B cell (primary cell): Measurements from ENCODE around the gene OR6A2. TPM values are rescaled to one million over a fixed set of nuclear protein-coding genes. Genes with fewer than 3 reads are reported as not detected.

Experiments
- ATAC-seq: fragments of 200-7000 bp; cut with Tn5 transposase; one replicate; pipeline ENCODE4 v1.10.0; 2021; ENCODE audit warnings: low read depth, mild to moderate bottlenecking, moderate number of reproducible peaks, moderate library complexity
- CTCF ChIA-PET: fragments of 350-600 bp; sonication (Branson Sonifier 250); formaldehyde crosslinking; loops from one replicate; lab custom pipeline; 2021; ENCODE audit warnings: antibody characterized with exemption, inconsistent platforms; lab: Charles Lee
- POLR2A ChIA-PET: fragments of 350-600 bp; sonication (Branson Sonifier 250); formaldehyde crosslinking; loops from one replicate; lab custom pipeline; 2021; ENCODE audit warnings: antibody characterized with exemption; lab: Charles Lee
- DNase-seq: peaks from one replicate; pipeline ENCODE4 v3.0.0; 2013
- H2AFZ ChIP-seq: 2 replicates; pipeline ENCODE4 v1.6.1; 2012; ENCODE audit warnings: mild to moderate bottlenecking, low read depth, low read length; ENCODE audit not compliant: insufficient read depth, poor library complexity, severe bottlenecking
- H3K27ac ChIP-seq, 2 donors: 1 replicate in 1 of 2; 2 replicates in 1 of 2; pipeline ENCODE4 v1.5.1; 2012 to 2013; ENCODE audit warnings: low read length in 2 of 2, mild to moderate bottlenecking in 2 of 2, moderate library complexity in 1 of 2
- H3K27me3 ChIP-seq, 4 experiments: fragments of 200-600 bp in 1 of 4; sonication (generic) in 1 of 4; replicated peaks in 1 of 4; 1 replicate in 2 of 4; 2 replicates in 2 of 4; pipeline versions ENCODE4 v1.6.1 to v1.7.0; 2013 to 2016; ENCODE audit warnings: low read length in 3 of 4, mild to moderate bottlenecking in 2 of 4, mixed read lengths in 1 of 4, moderate library complexity in 1 of 4; ENCODE audit not compliant: insufficient read depth in 4 of 4, control insufficient read depth in 3 of 4; ENCODE audit errors: control extremely low read depth in 1 of 4
- H3K36me3 ChIP-seq, 2 experiments: replicated peaks in 1 of 2; 1 replicate in 1 of 2; 2 replicates in 1 of 2; pipeline versions ENCODE4 v1.6.1 to v1.7.1; 2013; ENCODE audit warnings: low read length in 1 of 2; ENCODE audit not compliant: insufficient read depth in 2 of 2, control insufficient read depth in 1 of 2; ENCODE audit errors: control extremely low read depth in 1 of 2, extremely low read depth in 1 of 2
- H3K4me1 ChIP-seq, 2 donors: fragments of 200-600 bp in 1 of 2; sonication (generic) in 1 of 2; 1 replicate in 1 of 2; 2 replicates in 1 of 2; pipeline versions ENCODE4 v1.5.1 to v1.6.1; 2013 to 2017; ENCODE audit warnings: low read length in 2 of 2; ENCODE audit not compliant: control insufficient read depth in 2 of 2, insufficient read depth in 2 of 2
- H3K4me2 ChIP-seq: replicated peaks from 2 replicates; pipeline ENCODE3; 2012; ENCODE audit warnings: mild to moderate bottlenecking, low read depth, low read length; ENCODE audit not compliant: poor library complexity, severe bottlenecking
- H3K4me3 ChIP-seq, 5 experiments: fragments of 200-600 bp in 1 of 5; sonication (generic) in 1 of 5; 1 replicate in 3 of 5; 2 replicates in 2 of 5; pipeline versions ENCODE4 v1.5.1 to v1.7.0; 2011 to 2016; ENCODE audit warnings: low read length in 4 of 5, mild to moderate bottlenecking in 4 of 5, low read depth in 2 of 5, control low read depth in 1 of 5, moderate library complexity in 1 of 5; ENCODE audit not compliant: insufficient read depth in 1 of 5; ENCODE audit errors: control extremely low read depth in 1 of 5, extremely low read depth in 1 of 5
- H3K79me2 ChIP-seq: fragments of 200-600 bp; sonication (generic); one replicate; pipeline ENCODE4 v1.6.0; 2016; ENCODE audit warnings: low read length; ENCODE audit not compliant: control insufficient read depth, insufficient read depth
- H3K9ac ChIP-seq: fragments of 200-600 bp; sonication (generic); 2 replicates; pipeline ENCODE4 v1.6.1; 2017; ENCODE audit warnings: mild to moderate bottlenecking, low read length, moderate library complexity
- H3K9me3 ChIP-seq, 3 donors: one replicate each; pipeline versions ENCODE4 v1.6.1 to v1.7.1; 2013; ENCODE audit warnings: low read length in 2 of 3; ENCODE audit not compliant: control insufficient read depth in 2 of 3, insufficient read depth in 1 of 3; ENCODE audit errors: control extremely low read depth in 1 of 3
- H4K20me1 ChIP-seq: 2 replicates; pipeline ENCODE4 v1.6.0; 2012; ENCODE audit warnings: mild to moderate bottlenecking, low read length; ENCODE audit not compliant: insufficient read depth, control insufficient read depth, poor library complexity, severe bottlenecking
- H3K27ac Mint-ChIP-seq: one replicate; pipeline ENCODE4 v1.8.0; 2021; ENCODE audit warnings: mixed read lengths
- H3K27me3 Mint-ChIP-seq: one replicate; pipeline ENCODE4 v1.8.0; 2021; ENCODE audit warnings: mixed read lengths
- H3K4me1 Mint-ChIP-seq: one replicate; pipeline ENCODE4 v1.8.0; 2021; ENCODE audit warnings: mixed read lengths
- H3K4me3 Mint-ChIP-seq: one replicate; pipeline ENCODE4 v1.8.0; 2021; ENCODE audit warnings: mixed read lengths
- H3K9me3 Mint-ChIP-seq: one replicate; pipeline ENCODE4 v1.8.0; 2022; ENCODE audit warnings: mixed read lengths; ENCODE audit not compliant: insufficient read depth
- CTCF ChIP-seq: fragments of 200-600 bp; IDR thresholded peaks from one replicate; pipeline ENCODE4 v1.8.0; 2022; ENCODE audit warnings: antibody characterized with exemption, mild to moderate bottlenecking
- EZH2 ChIP-seq: IDR thresholded peaks from 2 replicates; pipeline ENCODE4 v1.6.1; 2012; ENCODE audit warnings: borderline replicate concordance, low read depth, mild to moderate bottlenecking, moderate library complexity, low read length; ENCODE audit not compliant: insufficient read depth, poor library complexity, severe bottlenecking
- WGBS: methylation state at CpG from one replicate; pipeline ENCODE4 v1.1.5; 2013; ENCODE audit warnings: missing lambda C conversion rate; ENCODE audit not compliant: insufficient coverage; 5-methylcytosine and 5-hydroxymethylcytosine counted together
- intact Hi-C: fragments of 100-400 bp; cut with micrococcal nuclease; formaldehyde crosslinking; loops from one replicate; pipeline ENCODE4 v1.10.0; 2022
- polyA plus RNA-seq: library from polyadenylated mRNA; depleted of rRNA; stranded (reverse); fragments of >200 nt; gene quantifications from 2 replicates; pipeline ENCODE4 v1.2.3, GENCODE V29; 2012
- total RNA-seq, 2 donors: library from RNA; stranded (reverse); fragments of 120-200 nt in 1 of 2; gene quantifications; 1 replicate in 1 of 2; 2 replicates in 1 of 2; pipeline versions ENCODE4 v1.2.3 to v1.2.4, GENCODE V29; 2013 to 2022

The OR6A2 gene
- total and polyA plus RNA-seq, 2 donors (not counting 1 experiment from before 2014, with no cell fraction given) = 0.12 TPM; not detected in 1

GRCh38 chr11:6841694-6842093 is 42.2 kb upstream of the OR6A2 start:
- Mint-ChIP-seq H3K27ac (no peak overlapping the region), H3K4me3 (no peak overlapping the region), H3K4me1 (no peaks in the 10 kb centered on the region), H3K27me3 (peaks cover 8% of the 10 kb centered on the region), H3K9me3 (no peaks in the 10 kb centered on the region)
- CTCF ChIA-PET = interaction anchor here (1.5 kb wide), 1 partner anchor 84 kb away, joined by 3 read pairs; no protein-coding TSS in a partner anchor
- no peak overlapping the region for H3K9ac ChIP-seq
- TF ChIP-seq EZH2 = no peak
- H3K9me3 ChIP-seq = no peaks in the 10 kb centered on the region
- no peak overlapping the region for H3K4me3 ChIP-seq
- no peaks in the 10 kb centered on the region for H3K36me3 ChIP-seq
- H3K27ac ChIP-seq = no peak overlapping the region
- intact Hi-C loops = no loop called here
- H4K20me1 ChIP-seq = no peaks in the 10 kb centered on the region
- ATAC-seq (no peak), DNase-seq (no peak)
- no peak overlapping the region for H3K4me2 ChIP-seq
- no peaks in the 10 kb centered on the region for H3K79me2 ChIP-seq
- H2AFZ ChIP-seq = no peak overlapping the region
- POLR2A ChIA-PET = interaction anchor here (0.7 kb wide), 1 partner anchor 79 kb away, joined by 3 read pairs; no protein-coding TSS in a partner anchor
- H3K4me1 ChIP-seq = no peaks in the 10 kb centered on the region
- peaks cover 0 to 3% (median 0%) of the 10 kb centered on the region in 4 experiments for H3K27me3 ChIP-seq

GRCh38 chr11:6834021-6834420 is 34.5 kb upstream of the OR6A2 start:
- Histone ChIP-seq H2AFZ (peak overlapping the region; percentile 12), H3K9me3 (no peaks in the 10 kb centered on the region), H3K4me1 (peaks cover 10 to 15% of the 10 kb centered on the region in 2 donors), H3K36me3 (no peaks in the 10 kb centered on the region), H4K20me1 (no peaks in the 10 kb centered on the region), H3K27me3 (no peaks in the 10 kb centered on the region), H3K9ac (no peak overlapping the region), H3K4me3 (no peak overlapping the region), H3K4me2 (no peak overlapping the region), H3K79me2 (no peaks in the 10 kb centered on the region), H3K27ac (no peak overlapping the region)
- no peak overlapping the region for H3K4me3 Mint-ChIP-seq
- TF ChIP-seq EZH2 (no peak), CTCF (no peak)
- no peaks in the 10 kb centered on the region for H3K9me3 Mint-ChIP-seq
- POLR2A ChIA-PET = no interaction called here
- no peaks in the 10 kb centered on the region for H3K27me3 Mint-ChIP-seq
- H3K4me1 Mint-ChIP-seq = peaks cover 21% of the 10 kb centered on the region
- no CpG with 5 or more reads among the region's 1 CpG for WGBS
- DNase-seq (no peak), ATAC-seq (no peak)
- CTCF ChIA-PET = no interaction called here
- intact Hi-C loops = no loop called here
- H3K27ac Mint-ChIP-seq = peak overlapping the region; percentile 33
